Occipital lobe (tissue), 2 donors: ENCODE results near the gene SCGB1D2. TPM values are rescaled to one million over a fixed set of nuclear protein-coding genes. Genes with fewer than 3 reads are reported as not detected.

Experiments
- DNase-seq: peaks from one replicate; lab custom pipeline; 2025; lab: John Stamatoyannopoulos, UW
- total RNA-seq: library from RNA; depleted of rRNA; stranded (reverse); fragments of >200 nt; gene quantifications from one replicate; pipeline ENCODE4 v1.2.3, GENCODE V29; 2014

SCGB1D2 gene
- total RNA-seq, 1 donor from 2014 or later = not detected

- DNase-seq = no peak
Observed at GRCh38 chr11:62260261-62260953, 18.4 kb downstream of the SCGB1D2 start.

GRCh38 chr11:62264004-62264403 is 22.0 kb downstream of the SCGB1D2 start:
- DNase-seq = no peak

GRCh38 chr11:62266558-62266957 is 24.5 kb downstream of the SCGB1D2 start:
- DNase-seq = no peak

GRCh38 chr11:62267050-62267449 is 25.0 kb downstream of the SCGB1D2 start:
- DNase-seq = no peak

GRCh38 chr11:62267576-62267975 is 25.5 kb downstream of the SCGB1D2 start:
- no peak for DNase-seq

GRCh38 chr11:62269654-62270278 is 27.7 kb downstream of the SCGB1D2 start, which contains the start of gene SCGB2A2:
SCGB2A2 (plus strand) TSS chr11:62270158; CDS start chr11:62270217, 59 bp downstream.
- DNase-seq = no peak

- DNase-seq = no peak
Observed at GRCh38 chr11:62273284-62273683, 31.2 kb downstream of the SCGB1D2 start.

GRCh38 chr11:62273789-62274275 is 31.8 kb downstream of the SCGB1D2 start:
- no peak for DNase-seq

GRCh38 chr11:62280452-62280851 is 38.4 kb downstream of the SCGB1D2 start:
- no peak for DNase-seq

Other genes starting within 250 kb of the SCGB1D2 start
- gene INCENP, start 118.2 kb upstream of the SCGB1D2 start, total RNA-seq = 25.1 TPM
- gene SCGB1D1, start 52.0 kb upstream of the SCGB1D2 start, total RNA-seq = not detected
- not detected for gene SCGB2A1, start 33.6 kb upstream of the SCGB1D2 start, total RNA-seq
- gene SCGB2A2, start 27.9 kb downstream of the SCGB1D2 start, total RNA-seq = not detected
- not detected for gene SCGB1D4, start 56.8 kb downstream of the SCGB1D2 start, total RNA-seq
- gene ASRGL1, start 95.2 kb downstream of the SCGB1D2 start, total RNA-seq = 23.6 TPM
- not detected for gene SCGB1A1, start 176.8 kb downstream of the SCGB1D2 start, total RNA-seq